GM12872 (cell line): ENCODE data around the gene DPYSL4.

Experiments used
- TF ChIP-seq, protein P1 (sequence below): IDR thresholded peaks from 3 replicates; pipeline ENCODE4 v1.5.1; 2011; ENCODE audit warnings: low read depth, mild to moderate bottlenecking, low read length, moderate library complexity; ENCODE audit not compliant: insufficient read depth

Gene DPYSL4

DNA sequence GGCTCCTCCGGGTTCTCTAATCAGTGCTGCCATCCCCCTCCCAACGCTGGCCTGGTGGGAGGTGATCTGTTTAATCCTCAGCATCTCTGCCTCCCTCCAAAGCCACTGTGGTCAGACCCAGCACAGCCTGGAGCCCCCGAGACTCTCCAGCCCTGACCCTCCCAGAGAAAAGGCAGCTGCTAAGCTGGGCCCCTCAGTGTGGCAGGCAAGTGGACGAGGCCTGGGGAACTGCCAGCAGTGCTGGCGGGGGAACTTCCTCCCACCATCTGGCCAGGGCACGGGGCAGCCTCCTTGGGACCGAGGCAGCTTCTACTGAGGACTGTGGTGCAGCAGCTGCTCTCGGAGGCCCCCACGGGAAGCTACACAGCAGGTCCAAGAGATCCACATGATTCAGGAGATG, 51.1 kb downstream of the DPYSL4 start:
- TF ChIP-seq, protein P1, sequence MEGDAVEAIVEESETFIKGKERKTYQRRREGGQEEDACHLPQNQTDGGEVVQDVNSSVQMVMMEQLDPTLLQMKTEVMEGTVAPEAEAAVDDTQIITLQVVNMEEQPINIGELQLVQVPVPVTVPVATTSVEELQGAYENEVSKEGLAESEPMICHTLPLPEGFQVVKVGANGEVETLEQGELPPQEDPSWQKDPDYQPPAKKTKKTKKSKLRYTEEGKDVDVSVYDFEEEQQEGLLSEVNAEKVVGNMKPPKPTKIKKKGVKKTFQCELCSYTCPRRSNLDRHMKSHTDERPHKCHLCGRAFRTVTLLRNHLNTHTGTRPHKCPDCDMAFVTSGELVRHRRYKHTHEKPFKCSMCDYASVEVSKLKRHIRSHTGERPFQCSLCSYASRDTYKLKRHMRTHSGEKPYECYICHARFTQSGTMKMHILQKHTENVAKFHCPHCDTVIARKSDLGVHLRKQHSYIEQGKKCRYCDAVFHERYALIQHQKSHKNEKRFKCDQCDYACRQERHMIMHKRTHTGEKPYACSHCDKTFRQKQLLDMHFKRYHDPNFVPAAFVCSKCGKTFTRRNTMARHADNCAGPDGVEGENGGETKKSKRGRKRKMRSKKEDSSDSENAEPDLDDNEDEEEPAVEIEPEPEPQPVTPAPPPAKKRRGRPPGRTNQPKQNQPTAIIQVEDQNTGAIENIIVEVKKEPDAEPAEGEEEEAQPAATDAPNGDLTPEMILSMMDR, result no peak

DNA sequence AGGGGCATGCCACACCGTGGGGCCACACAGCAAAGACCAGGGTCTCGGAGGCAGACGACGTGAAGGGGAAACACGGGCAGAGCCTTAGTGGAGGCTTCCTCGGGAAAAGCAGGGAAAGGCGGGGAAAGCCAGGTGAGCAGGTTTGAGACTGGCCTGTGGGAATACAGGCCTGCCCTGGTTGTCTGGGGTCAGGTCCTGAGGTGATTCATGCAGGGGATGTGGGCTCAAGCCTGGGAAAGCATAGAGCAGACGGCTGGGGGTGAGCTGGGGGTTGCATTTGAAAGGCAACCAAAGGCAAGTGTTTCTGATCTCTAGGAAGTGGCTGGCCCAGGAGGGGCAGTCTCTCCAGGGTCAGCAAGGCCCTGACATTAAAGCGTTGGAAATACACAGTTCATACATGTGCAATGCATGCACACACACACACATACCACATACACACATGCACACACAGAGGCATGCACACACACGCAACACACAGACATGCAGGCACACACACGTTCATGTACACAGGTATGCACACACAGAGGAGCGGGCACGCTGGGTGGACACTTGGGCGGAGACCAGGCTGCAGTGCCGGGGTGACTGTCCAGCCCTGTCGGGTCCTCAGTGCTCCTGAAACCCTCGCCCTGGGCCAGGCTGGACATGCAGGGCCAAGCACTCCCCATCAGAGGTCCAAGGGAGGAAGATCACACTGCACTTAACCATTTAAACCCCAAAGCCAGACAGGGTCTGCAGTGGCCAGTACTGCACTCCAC, 51.8 kb downstream of the DPYSL4 start:
- TF ChIP-seq, protein P1, result no peak

DNA sequence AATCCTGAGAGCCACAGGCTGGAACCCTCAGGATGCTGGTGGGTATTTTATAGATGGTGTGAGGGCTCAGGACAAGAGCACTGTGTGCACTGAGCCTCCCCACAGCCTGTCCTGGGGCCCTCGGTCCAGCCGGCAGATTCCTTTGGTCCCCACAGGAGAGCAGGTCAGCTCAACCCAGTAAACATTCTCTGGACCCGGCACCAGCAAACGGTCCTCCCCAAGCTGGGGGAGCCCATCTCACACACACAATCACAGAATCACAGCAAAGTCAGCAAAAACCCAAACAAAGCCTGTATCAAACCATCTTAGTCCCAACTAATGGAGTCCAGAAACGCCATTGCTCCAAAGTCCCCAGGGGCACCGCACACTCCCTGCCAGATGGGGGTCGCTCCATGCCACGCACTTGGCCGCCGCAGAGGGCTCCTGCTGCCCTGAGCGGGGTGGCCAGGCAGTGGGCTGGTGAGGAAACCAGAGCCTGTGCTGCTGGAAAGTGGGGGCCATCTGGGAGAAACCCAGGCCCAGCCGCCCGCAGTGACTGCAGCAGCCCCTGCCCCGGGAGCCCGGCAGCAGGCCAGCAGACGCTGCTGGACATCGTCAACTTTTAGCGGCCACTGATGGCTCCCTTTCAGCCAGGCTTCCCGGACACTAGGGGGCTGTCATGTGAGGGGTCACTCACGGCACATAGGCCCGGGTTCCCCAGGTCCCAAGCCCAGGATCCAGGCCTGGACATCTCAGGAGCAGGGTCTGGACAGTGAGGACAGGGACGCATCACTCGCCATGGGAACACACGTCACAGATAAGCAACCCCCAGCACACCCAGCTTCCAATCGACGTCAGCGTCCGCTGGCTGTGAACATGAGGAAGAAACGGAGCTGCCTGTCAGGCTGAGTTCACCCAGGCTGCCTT, 52.6 kb downstream of the DPYSL4 start:
- TF ChIP-seq, protein P1, result no peak

DNA sequence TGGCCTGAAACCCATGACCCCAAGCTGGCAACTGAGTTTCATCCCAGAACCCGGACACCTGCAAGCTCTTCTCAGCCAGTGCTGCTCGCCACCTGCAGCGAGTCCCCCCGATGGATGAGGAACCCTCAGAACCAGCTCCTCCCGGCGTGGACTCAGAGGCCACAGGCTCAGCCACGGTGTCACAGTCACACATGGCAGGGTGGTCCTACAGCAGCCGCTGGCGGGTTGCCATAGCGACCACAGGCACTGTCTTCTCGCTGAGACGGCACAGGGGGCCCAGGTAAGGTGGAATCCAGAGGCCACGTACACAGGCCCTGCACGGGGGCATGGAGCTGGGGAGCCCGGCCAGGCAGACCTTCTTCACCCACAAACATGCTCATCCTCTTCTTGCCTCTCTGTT, 53.4 kb downstream of the DPYSL4 start:
- TF ChIP-seq, protein P1, result no peak

DNA sequence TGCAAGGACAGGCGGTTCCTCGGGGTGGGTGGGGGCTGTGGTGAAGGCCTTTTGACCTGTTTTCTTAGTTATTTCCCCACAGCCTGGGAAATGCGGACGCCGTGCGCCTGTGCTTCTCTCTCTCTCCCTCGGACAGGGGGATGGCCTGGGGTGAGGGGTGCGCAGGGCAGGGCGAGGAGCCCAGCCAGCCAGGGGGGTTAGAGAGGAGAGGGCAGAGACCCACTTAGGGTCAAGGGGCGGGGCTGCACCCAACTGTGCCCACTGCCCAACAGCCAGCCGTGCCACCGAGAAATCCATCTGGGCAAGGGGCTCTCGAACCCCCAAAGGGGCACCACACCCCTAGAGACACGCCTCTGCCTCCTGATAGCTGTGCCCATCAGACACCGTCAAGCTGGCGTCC, 53.8 kb downstream of the DPYSL4 start:
- TF ChIP-seq, protein P1, result no peak

DNA sequence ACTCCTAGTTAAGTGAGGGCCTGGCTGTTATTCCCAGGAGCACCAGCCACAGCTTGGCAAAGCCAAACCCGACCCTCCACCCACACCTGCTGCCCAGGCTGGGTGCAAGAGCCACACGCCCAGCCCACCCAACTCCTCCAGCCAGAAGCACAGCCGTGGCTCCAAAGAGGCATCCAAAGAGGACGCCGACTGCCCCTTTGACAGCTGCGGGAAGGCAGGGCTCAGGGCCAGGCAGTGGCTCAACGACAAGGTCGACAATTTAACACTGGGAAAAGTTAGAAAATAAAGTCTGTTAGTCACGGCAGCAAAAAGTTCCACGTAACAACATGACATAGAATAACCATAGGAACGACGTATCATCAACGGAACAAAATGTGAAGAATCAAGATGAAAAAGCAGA, 54.3 kb downstream of the DPYSL4 start:
- TF ChIP-seq, protein P1, result no peak

DNA sequence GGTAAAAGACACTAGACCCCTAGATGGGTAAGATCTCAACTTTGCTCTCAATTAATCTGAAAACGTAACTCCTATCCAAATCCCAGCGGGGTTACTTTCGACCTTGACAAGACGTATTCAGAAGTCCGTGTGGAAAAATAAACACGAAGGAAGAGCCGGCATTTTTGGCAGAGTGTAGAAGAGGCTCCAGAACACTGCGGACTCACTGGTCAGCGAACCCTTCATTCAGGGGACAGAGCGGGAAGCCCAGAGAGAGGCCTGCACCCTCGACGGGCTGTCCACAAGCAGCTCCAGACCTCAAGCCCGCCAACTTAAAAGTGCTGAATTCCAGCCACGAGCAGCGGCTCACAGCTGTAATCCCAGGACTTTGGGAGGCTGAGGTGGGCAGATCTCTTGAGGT, 54.7 kb downstream of the DPYSL4 start:
- TF ChIP-seq, protein P1, result no peak
